H9 (cell line): ENCODE results near the gene TMSB4Y. TPM values are rescaled to one million over a fixed set of nuclear protein-coding genes. Genes with fewer than 3 reads are reported as not detected.

ENCODE experiments used
- DNase-seq: peaks from one replicate; pipeline ENCODE4 v3.0.0-alpha.2; 2017
- H2AFZ ChIP-seq: one replicate; pipeline ENCODE4 v1.6.1; 2013; ENCODE audit warnings: mild to moderate bottlenecking, low read length, control low read depth, moderate library complexity
- H2AK5ac ChIP-seq: 2 replicates; pipeline ENCODE4 v1.6.1; 2013; ENCODE audit warnings: low read length, control low read depth, mixed read lengths; ENCODE audit not compliant: insufficient read length
- H2BK120ac ChIP-seq: one replicate; pipeline ENCODE4 v1.6.1; 2013; ENCODE audit warnings: low read depth, mild to moderate bottlenecking, low read length, control low read depth, inconsistent platforms; ENCODE audit not compliant: poor library complexity, severe bottlenecking
- H2BK12ac ChIP-seq: 2 replicates; pipeline ENCODE4 v1.6.1; 2013; ENCODE audit warnings: low read length, control low read depth, mixed read lengths, low read depth; ENCODE audit not compliant: insufficient read length
- H2BK15ac ChIP-seq: 2 replicates; pipeline ENCODE4 v1.6.1; 2013; ENCODE audit warnings: low read depth, low read length, control low read depth
- H2BK20ac ChIP-seq: one replicate; pipeline ENCODE4 v1.6.1; 2013; ENCODE audit warnings: low read depth, mild to moderate bottlenecking, low read length, control low read depth, inconsistent platforms; ENCODE audit not compliant: poor library complexity, severe bottlenecking
- H2BK5ac ChIP-seq: 2 replicates; pipeline ENCODE4 v1.6.1; 2013; ENCODE audit warnings: low read length, control low read depth, mixed read lengths; ENCODE audit not compliant: insufficient read length
- H3K14ac ChIP-seq: 2 replicates; pipeline ENCODE4 v1.6.1; 2013; ENCODE audit warnings: low read length, control low read depth; ENCODE audit not compliant: insufficient read depth
- H3K18ac ChIP-seq: 2 replicates; pipeline ENCODE4 v1.6.1; 2013; ENCODE audit warnings: low read depth, mild to moderate bottlenecking, mixed read lengths, low read length, control low read depth; ENCODE audit not compliant: insufficient read length
- H3K23ac ChIP-seq: 2 replicates; pipeline ENCODE4 v1.6.1; 2013; ENCODE audit warnings: low read length, control low read depth, mixed read lengths, low read depth; ENCODE audit not compliant: insufficient read length
- H3K23me2 ChIP-seq: 2 replicates; pipeline ENCODE4 v1.6.1; 2013; ENCODE audit warnings: low read depth, mild to moderate bottlenecking, mixed read lengths, low read length, control low read depth; ENCODE audit not compliant: insufficient read length, poor library complexity, severe bottlenecking
- H3K27ac ChIP-seq: 2 replicates; pipeline ENCODE4 v1.5.1; 2013; ENCODE audit warnings: low read length, control low read depth, mixed read lengths, low read depth; ENCODE audit not compliant: insufficient read length
- H3K27me3 ChIP-seq: 2 replicates; pipeline ENCODE4 v1.6.1; 2013; ENCODE audit warnings: low read length, control low read depth, inconsistent platforms; ENCODE audit not compliant: insufficient read depth
- H3K4ac ChIP-seq: 2 replicates; pipeline ENCODE4 v1.6.1; 2013; ENCODE audit warnings: low read depth, mild to moderate bottlenecking, control low read depth, inconsistent platforms, low read length, moderate library complexity
- H3K4me1 ChIP-seq: 2 replicates; pipeline ENCODE4 v1.6.1; 2013; ENCODE audit warnings: low read length, control low read depth, inconsistent platforms; ENCODE audit not compliant: insufficient read depth
- H3K4me2 ChIP-seq: 2 replicates; pipeline ENCODE4 v1.6.1; 2013; ENCODE audit warnings: low read length, control low read depth, mixed read lengths; ENCODE audit not compliant: insufficient read length, insufficient read depth
- H3K56ac ChIP-seq: 2 replicates; pipeline ENCODE4 v1.6.1; 2013; ENCODE audit warnings: low read depth, mild to moderate bottlenecking, mixed read lengths, low read length, control low read depth; ENCODE audit not compliant: insufficient read length
- H3K79me1 ChIP-seq: 2 replicates; pipeline ENCODE4 v1.6.1; 2013; ENCODE audit warnings: low read depth, mild to moderate bottlenecking, moderate library complexity, low read length, control low read depth, inconsistent platforms; ENCODE audit not compliant: insufficient read depth, poor library complexity, severe bottlenecking
- H3K79me2 ChIP-seq: 2 replicates; pipeline ENCODE4 v1.6.1; 2013; ENCODE audit warnings: low read length, control low read depth, inconsistent platforms; ENCODE audit not compliant: insufficient read depth
- H3K9ac ChIP-seq: 2 replicates; pipeline ENCODE4 v1.6.1; 2013; ENCODE audit warnings: low read length, control low read depth, mixed read lengths; ENCODE audit not compliant: insufficient read length; ENCODE audit errors: extremely low read depth
- H3K9me3 ChIP-seq: one replicate; pipeline ENCODE4 v1.6.1; 2013; ENCODE audit warnings: low read depth, low read length, inconsistent platforms; ENCODE audit not compliant: control insufficient read depth
- H3T11ph ChIP-seq: one replicate; pipeline ENCODE4 v1.6.1; 2013; ENCODE audit warnings: mild to moderate bottlenecking, low read length, control low read depth, inconsistent platforms
- H4K20me1 ChIP-seq: one replicate; pipeline ENCODE4 v1.6.1; 2013; ENCODE audit not compliant: control insufficient read depth, insufficient read length, insufficient read depth
- H4K5ac ChIP-seq: 2 replicates; pipeline ENCODE4 v1.6.1; 2013; ENCODE audit warnings: low read depth, mild to moderate bottlenecking, mixed read lengths, low read length, control low read depth; ENCODE audit not compliant: insufficient read length
- H4K8ac ChIP-seq: replicated peaks from 2 replicates; pipeline ENCODE4 v1.6.1; 2013; ENCODE audit warnings: low read length, control low read depth, mixed read lengths, low read depth; ENCODE audit not compliant: insufficient read length
- H4K91ac ChIP-seq: 2 replicates; pipeline ENCODE4 v1.6.1; 2013; ENCODE audit warnings: low read depth, mild to moderate bottlenecking, moderate library complexity, mixed read lengths, low read length, control low read depth; ENCODE audit not compliant: insufficient read length
- H3K27ac Mint-ChIP-seq, 3 experiments: 2 replicates in 2 of 3; 3 replicates in 1 of 3; pipeline ENCODE4 v1.8.0; 2020 to 2021; ENCODE audit warnings: mixed read lengths in 3 of 3, mild to moderate bottlenecking in 1 of 3, moderate library complexity in 1 of 3
- H3K27me3 Mint-ChIP-seq: 2 replicates; pipeline ENCODE4 v1.8.0; 2021; ENCODE audit warnings: low read depth, mild to moderate bottlenecking, moderate library complexity, mixed read lengths
- H3K36me3 Mint-ChIP-seq, 3 experiments: 2 replicates in 2 of 3; 3 replicates in 1 of 3; pipeline ENCODE4 v1.8.0; 2020 to 2021; ENCODE audit warnings: low read depth in 3 of 3, mixed read lengths in 3 of 3; ENCODE audit not compliant: insufficient read depth in 1 of 3
- H3K4me1 Mint-ChIP-seq, 2 experiments: 2 replicates each; pipeline ENCODE4 v1.8.0; 2020; ENCODE audit warnings: mixed read lengths in 2 of 2
- H3K4me3 Mint-ChIP-seq, 2 experiments: 2 replicates in 1 of 2; 3 replicates in 1 of 2; pipeline ENCODE4 v1.8.0; 2020 to 2021; ENCODE audit warnings: mild to moderate bottlenecking in 2 of 2, mixed read lengths in 2 of 2, moderate library complexity in 1 of 2
- H3K9me3 Mint-ChIP-seq, 2 experiments: 2 replicates in 1 of 2; 3 replicates in 1 of 2; pipeline ENCODE4 v1.8.0; 2020; ENCODE audit warnings: mild to moderate bottlenecking in 2 of 2, mixed read lengths in 2 of 2, moderate library complexity in 1 of 2
- CTCF ChIP-seq: fragments of 200-600 bp; sonication (generic); conservative IDR thresholded peaks from 3 replicates; pipeline ENCODE4 v1.8.0; 2021; ENCODE audit warnings: antibody characterized with exemption, mild to moderate bottlenecking
- WGBS: extraction: QIAGEN DNeasy Blood & Tissue Kit; methylation state at CpG from one replicate; pipeline ENCODE4 v1.1.7; 2013; ENCODE audit warnings: missing lambda C conversion rate, low lambda C conversion rate, mixed read lengths; ENCODE audit not compliant: insufficient read length; ENCODE audit errors: extremely low coverage; 5-methylcytosine and 5-hydroxymethylcytosine counted together
- total RNA-seq: library from RNA; stranded (reverse); gene quantifications from 2 replicates; pipeline ENCODE4 v1.2.1, GENCODE V29; 2021

Gene TMSB4Y
- total RNA-seq, 1 experiment from 2014 or later = not detected

DNA sequence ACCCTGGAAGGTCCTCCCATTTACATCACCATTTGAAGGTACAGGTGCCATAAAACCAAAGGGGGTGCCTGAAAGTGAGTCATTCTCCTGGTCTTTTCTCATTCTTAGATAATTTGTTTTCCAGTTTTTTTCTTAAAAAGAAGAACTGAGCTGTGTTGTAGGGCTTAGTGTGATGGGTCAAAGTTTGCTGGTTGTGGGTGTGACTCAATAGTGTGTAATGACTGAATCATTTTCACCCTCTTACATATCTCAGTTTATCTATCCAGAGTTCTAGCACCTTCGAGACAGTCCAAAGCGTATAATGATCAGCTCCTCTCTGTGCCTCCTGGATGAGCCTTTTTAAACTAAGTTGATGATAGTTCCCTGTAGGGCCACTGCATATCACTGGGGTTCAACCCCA is 32.6 kb upstream of the TMSB4Y start:
- Mint-ChIP-seq H3K36me3 (no peaks in the 10 kb centered on the region), H3K9me3 (no peaks in the 10 kb centered on the region), H3K4me3 (no peak overlapping the region), H3K27me3 (no peaks in the 10 kb centered on the region), H3K27ac (no peak overlapping the region), H3K4me1 (no peaks in the 10 kb centered on the region)
- Histone ChIP-seq H3K27ac (no peak overlapping the region), H3K23me2 (no peaks in the 10 kb centered on the region), H2BK5ac (no peak overlapping the region), H2AK5ac (no peak overlapping the region), H3K56ac (no peak overlapping the region), H3K4ac (no peak overlapping the region), H3K27me3 (no peaks in the 10 kb centered on the region), H4K91ac (no peak overlapping the region), H4K20me1 (no peaks in the 10 kb centered on the region), H3K9ac (no peak overlapping the region), H4K5ac (no peak overlapping the region), H4K8ac (no peak overlapping the region), H3K79me2 (no peaks in the 10 kb centered on the region), H3K4me2 (no peak overlapping the region), H2BK20ac (no peak overlapping the region), H3K14ac (no peak overlapping the region), H2BK15ac (no peak overlapping the region), H3K23ac (no peak overlapping the region), H2AFZ (no peak overlapping the region), H3T11ph (no peak overlapping the region), H2BK120ac (no peak overlapping the region), H3K9me3 (no peaks in the 10 kb centered on the region), H3K4me1 (no peaks in the 10 kb centered on the region), H2BK12ac (no peak overlapping the region), H3K79me1 (no peaks in the 10 kb centered on the region), H3K18ac (no peak overlapping the region)
- WGBS = no CpG with 5 or more reads among the region's 2 CpGs
- no peak for TF ChIP-seq CTCF
- no peak for DNase-seq
